Stomach (tissue), 9 donors: ENCODE data around the gene P2RX7. TPM values are rescaled to one million over a fixed set of nuclear protein-coding genes. Genes with fewer than 3 reads are reported as not detected.

ENCODE experiments used
- DNase-seq, 2 donors: peaks; one replicate each; pipeline versions ENCODE4 v3.0.0 to v3.0.0-alpha.2; 2013 to 2019
- H3K27ac ChIP-seq, 5 donors: fragments of 200-600 bp in 4 of 5; sonication (generic) in 4 of 5; one replicate each; pipeline ENCODE4 v1.5.1; 2013 to 2019; ENCODE audit warnings: mild to moderate bottlenecking in 1 of 5, moderate library complexity in 1 of 5
- H3K27me3 ChIP-seq, 3 donors: fragments of 200-600 bp; sonication (generic); one replicate each; pipeline ENCODE4 v1.5.1; 2017 to 2019; ENCODE audit warnings: mixed run types in 1 of 3
- H3K36me3 ChIP-seq, 4 donors: fragments of 200-600 bp; sonication (generic); 1 replicate in 3 of 4; 2 replicates in 1 of 4; pipeline ENCODE4 v1.5.1; 2016 to 2019
- H3K4me1 ChIP-seq, 4 donors: fragments of 200-600 bp; sonication (generic); one replicate each; pipeline ENCODE4 v1.5.1; 2016 to 2019
- H3K4me3 ChIP-seq, 4 donors: fragments of 200-600 bp; sonication (generic) in 3 of 4; one replicate each; pipeline ENCODE4 v1.5.1; 2016 to 2019; ENCODE audit warnings: mild to moderate bottlenecking in 1 of 4
- H3K9me3 ChIP-seq, 4 donors: fragments of 200-600 bp; sonication (generic); one replicate each; pipeline ENCODE4 v1.5.1; 2016 to 2019
- CTCF ChIP-seq, 7 experiments: fragments of 450-650 bp in 4 of 7; fragments of 200-600 bp in 3 of 7; sonication (generic) in 3 of 7; IDR thresholded peaks; one replicate each; pipeline ENCODE4 v1.5.1; 2016 to 2019; ENCODE audit warnings: antibody characterized with exemption in 7 of 7, control low read depth in 2 of 7, mild to moderate bottlenecking in 1 of 7
- EP300 ChIP-seq: sonication (generic); formaldehyde crosslinking; IDR thresholded peaks from one replicate; pipeline ENCODE4 v1.6.1; 2017; ENCODE audit warnings: antibody characterized with exemption
- POLR2A ChIP-seq, 4 donors: fragments of 450-650 bp; IDR thresholded peaks; one replicate each; pipeline ENCODE4 v1.6.1; 2016; ENCODE audit warnings: antibody characterized with exemption in 4 of 4, control low read depth in 2 of 4, mild to moderate bottlenecking in 1 of 4, moderate library complexity in 1 of 4
- POLR2AphosphoS5 ChIP-seq, 3 donors: sonication (generic); formaldehyde crosslinking; IDR thresholded peaks; one replicate each; pipeline ENCODE4 v1.6.1; 2016; ENCODE audit warnings: antibody characterized with exemption in 3 of 3
- WGBS, 5 donors: extraction: QIAGEN DNeasy Blood & Tissue Kit in 3 of 5; methylation state at CpG; one replicate each; pipeline versions ENCODE4 v1.1.5 to v1.1.7; 2013 to 2018; 5-methylcytosine and 5-hydroxymethylcytosine counted together
- intact Hi-C: fragments of 100-400 bp; cut with DNase I; formaldehyde crosslinking; loops from one replicate; pipeline ENCODE4 v1.15.1; 2023; ENCODE audit warnings: low total_unique reads
- polyA plus RNA-seq, 3 donors: library from polyadenylated mRNA; stranded (reverse); fragments of 200-250 nt; gene quantifications; one replicate each; pipeline ENCODE4 v1.2.3, GENCODE V29; 2013
- total RNA-seq, 5 donors: library from RNA; depleted of rRNA; stranded (reverse); fragments of >200 nt; gene quantifications; one replicate each; pipeline versions ENCODE4 v1.1.0 to v1.2.3, GENCODE V29; 2014 to 2016
- donor health status: healthy with polysubstance abuse.
- donor health status: Bipolar disorder and iron deficiency.
- donor health status: healthy.

Gene P2RX7
- total and polyA plus RNA-seq, 8 donors, result 0.31 to 2.2 (median 0.95) TPM; not detected in 2

- Histone ChIP-seq H3K27ac (no peak overlapping the region), H3K9me3 (peaks cover 0 to 22% (median 3%) of the 10 kb centered on the region in 4 donors), H3K4me3 (no peak overlapping the region), H3K36me3 (no peaks in the 10 kb centered on the region), H3K27me3 (no peaks in the 10 kb centered on the region), H3K4me1 (no peaks in the 10 kb centered on the region)
- DNase-seq, result no peak
- TF ChIP-seq CTCF (IDR thresholded peaks at IDR 0.05), result no peak
- TF ChIP-seq EP300, result no peak
- TF ChIP-seq POLR2A (IDR thresholded peaks at IDR 0.05), result no peak
- no peak for TF ChIP-seq POLR2AphosphoS5 (IDR thresholded peaks at IDR 0.05)
- 0 to 32% (median 20%) methylated on average over 1 of the region's 1 CpG for WGBS, 5 donors
- intact Hi-C loops, result no loop called here
Observed at GRCh38 chr12:121102307-121102706, 30.4 kb upstream of the P2RX7 start.

- Histone ChIP-seq H3K36me3 (no peaks in the 10 kb centered on the region), H3K9me3 (peaks cover 0 to 10% (median 0%) of the 10 kb centered on the region in 4 donors), H3K4me1 (peaks cover 0 to 4% (median 0%) of the 10 kb centered on the region in 4 donors), H3K4me3 (no peak overlapping the region), H3K27me3 (no peaks in the 10 kb centered on the region), H3K27ac (no peak overlapping the region)
- WGBS, 5 donors, result 65 to 80% (median 75%) methylated on average over 1 to 3 of the region's 3 CpGs
- DNase-seq, result no peak
- intact Hi-C loops, result no loop called here
- TF ChIP-seq EP300 (no peak), POLR2AphosphoS5 (IDR thresholded peaks at IDR 0.05) (no peak), POLR2A (IDR thresholded peaks at IDR 0.05) (no peak)
Observed at GRCh38 chr12:121107681-121108080, 25.0 kb upstream of the P2RX7 start.

GRCh38 chr12:121108492-121108891, 24.2 kb upstream of the P2RX7 start:
- 70 to 81% (median 71%) methylated on average over 5 of the region's 5 CpGs for WGBS, 5 donors
- Histone ChIP-seq H3K27me3 (no peaks in the 10 kb centered on the region), H3K36me3 (no peaks in the 10 kb centered on the region), H3K27ac (no peak overlapping the region), H3K9me3 (peaks cover 0 to 10% (median 0%) of the 10 kb centered on the region in 4 donors), H3K4me3 (no peak overlapping the region), H3K4me1 (peaks cover 0 to 4% (median 0%) of the 10 kb centered on the region in 4 donors)
- no peak for TF ChIP-seq CTCF (IDR thresholded peaks at IDR 0.05)
- TF ChIP-seq POLR2A (IDR thresholded peaks at IDR 0.05), result no peak
- TF ChIP-seq EP300, result no peak
- no peak for TF ChIP-seq POLR2AphosphoS5 (IDR thresholded peaks at IDR 0.05)
- no peak for DNase-seq
- intact Hi-C loops, result no loop called here

DNA sequence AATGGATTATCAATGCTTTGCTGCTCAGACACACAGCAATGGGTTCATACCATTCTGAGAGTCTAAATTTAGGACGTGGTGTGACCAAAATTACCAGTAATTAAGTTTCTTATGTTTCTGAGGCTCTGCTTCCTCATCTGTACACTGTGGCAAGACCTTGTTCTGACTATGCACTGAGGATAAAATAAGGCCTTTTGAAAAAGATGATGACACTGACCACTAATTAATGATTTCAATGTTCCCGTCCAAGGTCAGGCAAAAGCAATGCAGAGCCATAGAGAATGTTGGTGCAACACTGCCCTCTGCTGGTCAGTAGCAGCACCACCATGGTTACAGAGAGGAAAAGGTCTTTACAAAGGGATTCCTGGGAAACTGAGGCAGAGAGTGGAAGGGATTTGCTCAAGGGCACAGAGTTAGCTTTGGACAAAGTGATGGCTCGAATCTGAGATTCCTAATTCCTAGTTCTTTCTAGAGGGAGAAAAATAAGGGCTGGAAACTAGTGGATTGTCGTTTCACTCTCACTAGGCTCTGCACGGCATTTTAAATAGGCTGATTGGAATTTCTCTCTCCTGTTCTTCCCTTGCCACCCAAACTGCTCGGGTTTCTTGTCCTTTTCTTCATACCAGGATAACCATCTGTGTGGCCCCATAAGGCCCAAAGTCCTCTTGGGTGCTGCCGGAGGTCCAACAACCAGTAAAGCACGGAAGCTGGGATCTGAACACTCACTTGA, 22.3 kb upstream of the P2RX7 start:
- Histone ChIP-seq H3K27me3 (no peaks in the 10 kb centered on the region), H3K4me1 (peaks cover 0 to 4% (median 0%) of the 10 kb centered on the region in 4 donors), H3K27ac (no peak overlapping the region), H3K4me3 (no peak overlapping the region), H3K36me3 (no peaks in the 10 kb centered on the region), H3K9me3 (no peaks in the 10 kb centered on the region)
- TF ChIP-seq EP300, result no peak
- peak in 5 of 7 experiments; percentile 85 to 92 (median 91) for TF ChIP-seq CTCF (IDR thresholded peaks at IDR 0.05)
- TF ChIP-seq POLR2AphosphoS5 (IDR thresholded peaks at IDR 0.05), result peak in 1 of 3 donors; percentile 58
- no peak for TF ChIP-seq POLR2A (IDR thresholded peaks at IDR 0.05)
- DNase-seq, result peak; percentile 72 to 89
- intact Hi-C loops, result loop anchor here (10.0 kb wide), 1 partner anchor 114 kb away; no protein-coding TSS in a partner anchor
- 55 to 60% (median 56%) methylated on average over 8 of the region's 8 CpGs for WGBS, 5 donors

- TF ChIP-seq EP300, result no peak
- no peak for TF ChIP-seq POLR2A (IDR thresholded peaks at IDR 0.05)
- TF ChIP-seq CTCF (IDR thresholded peaks at IDR 0.05), result no peak
- TF ChIP-seq POLR2AphosphoS5 (IDR thresholded peaks at IDR 0.05), result no peak
- no peaks in the 10 kb centered on the region for H3K9me3 ChIP-seq
- peaks cover 0 to 10% (median 0%) of the 10 kb centered on the region in 4 donors for H3K4me1 ChIP-seq
- WGBS, 5 donors, result 69 to 78% (median 73%) methylated on average over 9 of the region's 9 CpGs
- no peaks in the 10 kb centered on the region for H3K36me3 ChIP-seq
- no peak overlapping the region for H3K27ac ChIP-seq
- no peak overlapping the region for H3K4me3 ChIP-seq
- no peaks in the 10 kb centered on the region for H3K27me3 ChIP-seq
- intact Hi-C loops, result loop anchor here (10.0 kb wide), 1 partner anchor 113 kb away; no protein-coding TSS in a partner anchor
- no peak for DNase-seq
Observed at GRCh38 chr12:121111684-121112083, 21.0 kb upstream of the P2RX7 start.
